ENCODE measurements around the gene GMPPA. TPM values are rescaled to one million over a fixed set of nuclear protein-coding genes. Genes with fewer than 3 reads are reported as not detected.

The GMPPA gene
- total RNA-seq, 1 experiment from 2014 or later: 78.1 TPM

GRCh38 chr2:219497495-219498279 lies 1.0 kb upstream of the GMPPA start:
- peak; percentile 78 for ATAC-seq
- Histone ChIP-seq H3K4me1 (ENCODE audit: insufficient read depth, low read length) (peaks cover 21% of the 10 kb centered on the region), H3K27me3 (ENCODE audit: low read length) (no peaks in the 10 kb centered on the region), H4K20me1 (ENCODE audit: low read length) (no peaks in the 10 kb centered on the region), H3K79me2 (ENCODE audit: low read length) (peaks cover 16% of the 10 kb centered on the region), H3K9me3 (ENCODE audit: low read length) (no peaks in the 10 kb centered on the region), H3F3A (ENCODE audit: low read length, unreplicated experiment) (no peaks in the 10 kb centered on the region), H3K9me2 (replicated peaks; ENCODE audit: low read length) (no peaks in the 10 kb centered on the region), H3K9ac (ENCODE audit: low read length) (peak overlapping the region; percentile 95), H3K4me3 (ENCODE audit: low read length) (peak overlapping the region; percentile 85), H2AFZ (ENCODE audit: low read length) (peak overlapping the region; percentile 96), H3K4me2 (ENCODE audit: low read length) (peak overlapping the region; percentile 95), H3K27ac (ENCODE audit: low read length) (peak overlapping the region; percentile 68), H3K36me3 (ENCODE audit: low read depth, low read length) (no peaks in the 10 kb centered on the region)
- intact Hi-C loops (cut with micrococcal nuclease): loop anchor here (5.0 kb wide), 1 partner anchor 110 kb away; the partner anchor contains the start of gene DNPEP
- CTCF ChIA-PET: interaction anchor here (0.6 to 1.7 kb wide), 4 partner anchors 11 to 286 kb away, joined by 3 to 14 read pairs (median 10); no protein-coding TSS in a partner anchor
- TF ChIP-seq EZH2 (IDR thresholded peaks at IDR 0.05; ENCODE audit: low read length, unreplicated experiment): no peak
- TF ChIP-seq, protein P1, sequence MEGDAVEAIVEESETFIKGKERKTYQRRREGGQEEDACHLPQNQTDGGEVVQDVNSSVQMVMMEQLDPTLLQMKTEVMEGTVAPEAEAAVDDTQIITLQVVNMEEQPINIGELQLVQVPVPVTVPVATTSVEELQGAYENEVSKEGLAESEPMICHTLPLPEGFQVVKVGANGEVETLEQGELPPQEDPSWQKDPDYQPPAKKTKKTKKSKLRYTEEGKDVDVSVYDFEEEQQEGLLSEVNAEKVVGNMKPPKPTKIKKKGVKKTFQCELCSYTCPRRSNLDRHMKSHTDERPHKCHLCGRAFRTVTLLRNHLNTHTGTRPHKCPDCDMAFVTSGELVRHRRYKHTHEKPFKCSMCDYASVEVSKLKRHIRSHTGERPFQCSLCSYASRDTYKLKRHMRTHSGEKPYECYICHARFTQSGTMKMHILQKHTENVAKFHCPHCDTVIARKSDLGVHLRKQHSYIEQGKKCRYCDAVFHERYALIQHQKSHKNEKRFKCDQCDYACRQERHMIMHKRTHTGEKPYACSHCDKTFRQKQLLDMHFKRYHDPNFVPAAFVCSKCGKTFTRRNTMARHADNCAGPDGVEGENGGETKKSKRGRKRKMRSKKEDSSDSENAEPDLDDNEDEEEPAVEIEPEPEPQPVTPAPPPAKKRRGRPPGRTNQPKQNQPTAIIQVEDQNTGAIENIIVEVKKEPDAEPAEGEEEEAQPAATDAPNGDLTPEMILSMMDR (conservative IDR thresholded peaks at IDR 0.05; ENCODE audit: low read depth, low read length): no peak
- no peak for TF ChIP-seq EZH2phosphoT487 (IDR thresholded peaks at IDR 0.05; ENCODE audit: borderline replicate concordance, low read length)
- POLR2A ChIA-PET (ENCODE audit: unreplicated experiment): interaction anchor here (0.9 kb wide), 2 partner anchors 44 to 110 kb away, joined by 4 to 14 read pairs; partner anchors contain the start of gene DNPEP
- DNase-seq: peak; percentile 78
- BruUV-seq (replicated peaks): no TSS peak

DNA sequence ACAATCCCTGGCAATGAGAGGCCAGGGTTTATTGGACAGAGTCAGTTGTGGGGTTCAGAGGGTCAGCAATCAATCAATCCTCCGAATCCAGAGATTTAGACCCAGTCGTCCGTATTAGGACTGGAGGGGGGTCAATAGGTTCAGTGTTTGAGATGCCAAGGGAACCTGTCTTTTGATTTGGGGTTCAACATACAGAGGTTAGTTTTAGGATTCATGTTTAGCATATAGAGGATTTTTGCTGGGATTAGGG lies 292 bp downstream of the GMPPA start:
- POLR2A ChIA-PET (ENCODE audit: unreplicated experiment): interaction anchor here (0.6 to 1.1 kb wide), 6 partner anchors 9 to 112 kb away, joined by 3 to 11 read pairs (median 5); partner anchors contain the start of gene DNPEP
- Histone ChIP-seq H3K9ac (ENCODE audit: low read length) (peak overlapping the region; percentile 95), H3K4me3 (ENCODE audit: low read length) (peak overlapping the region; percentile 85), H3K79me2 (ENCODE audit: low read length) (peaks cover 16% of the 10 kb centered on the region), H3K27ac (ENCODE audit: low read length) (peak overlapping the region; percentile 27; the same call in 1 of the 2 replicates), H3K9me2 (replicated peaks; ENCODE audit: low read length) (no peaks in the 10 kb centered on the region), H2AFZ (ENCODE audit: low read length) (peak overlapping the region; percentile 96), H3K4me2 (ENCODE audit: low read length) (peak overlapping the region; percentile 95), H3K4me1 (ENCODE audit: insufficient read depth, low read length) (peaks cover 21% of the 10 kb centered on the region), H4K20me1 (ENCODE audit: low read length) (no peaks in the 10 kb centered on the region), H3F3A (ENCODE audit: low read length, unreplicated experiment) (no peaks in the 10 kb centered on the region), H3K27me3 (ENCODE audit: low read length) (no peaks in the 10 kb centered on the region), H3K36me3 (ENCODE audit: low read depth, low read length) (no peaks in the 10 kb centered on the region), H3K9me3 (ENCODE audit: low read length) (no peaks in the 10 kb centered on the region)
- no peak for DNase-seq
- TF ChIP-seq EZH2phosphoT487 (IDR thresholded peaks at IDR 0.05; ENCODE audit: borderline replicate concordance, low read length) (no peak), EZH2 (IDR thresholded peaks at IDR 0.05; ENCODE audit: low read length, unreplicated experiment) (no peak)
- TF ChIP-seq, protein P1 (conservative IDR thresholded peaks at IDR 0.05; ENCODE audit: low read depth, low read length): no peak
- ATAC-seq: no peak
- intact Hi-C loops (cut with micrococcal nuclease): loop anchor here (5.0 kb wide), 1 partner anchor 112 kb away; the partner anchor contains the start of gene DNPEP
- TSS peak; percentile 88 for BruUV-seq (replicated peaks)
- CTCF ChIA-PET: interaction anchor here (0.6 to 1.7 kb wide), 7 partner anchors 9 to 789 kb away, joined by 3 to 14 read pairs (median 5); no protein-coding TSS in a partner anchor

All from PC-3 (cell line).